ENCODE measurements around the gene LAMB4.

- TF ChIP-seq, protein P1, sequence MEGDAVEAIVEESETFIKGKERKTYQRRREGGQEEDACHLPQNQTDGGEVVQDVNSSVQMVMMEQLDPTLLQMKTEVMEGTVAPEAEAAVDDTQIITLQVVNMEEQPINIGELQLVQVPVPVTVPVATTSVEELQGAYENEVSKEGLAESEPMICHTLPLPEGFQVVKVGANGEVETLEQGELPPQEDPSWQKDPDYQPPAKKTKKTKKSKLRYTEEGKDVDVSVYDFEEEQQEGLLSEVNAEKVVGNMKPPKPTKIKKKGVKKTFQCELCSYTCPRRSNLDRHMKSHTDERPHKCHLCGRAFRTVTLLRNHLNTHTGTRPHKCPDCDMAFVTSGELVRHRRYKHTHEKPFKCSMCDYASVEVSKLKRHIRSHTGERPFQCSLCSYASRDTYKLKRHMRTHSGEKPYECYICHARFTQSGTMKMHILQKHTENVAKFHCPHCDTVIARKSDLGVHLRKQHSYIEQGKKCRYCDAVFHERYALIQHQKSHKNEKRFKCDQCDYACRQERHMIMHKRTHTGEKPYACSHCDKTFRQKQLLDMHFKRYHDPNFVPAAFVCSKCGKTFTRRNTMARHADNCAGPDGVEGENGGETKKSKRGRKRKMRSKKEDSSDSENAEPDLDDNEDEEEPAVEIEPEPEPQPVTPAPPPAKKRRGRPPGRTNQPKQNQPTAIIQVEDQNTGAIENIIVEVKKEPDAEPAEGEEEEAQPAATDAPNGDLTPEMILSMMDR (conservative IDR thresholded peaks at IDR 0.05; ENCODE audit: low read length): no peak
- no peak for TF ChIP-seq EZH2phosphoT487 (IDR thresholded peaks at IDR 0.05; ENCODE audit: borderline replicate concordance, low read depth, low read length)
Measured at GRCh38 chr7:108136191-108136688, 6.1 kb upstream of the LAMB4 start.

Data from OCI-LY7 (cell line).